K562 (cell line): ENCODE measurements around the gene MGAT5. TPM values are rescaled to one million over a fixed set of nuclear protein-coding genes. Genes with fewer than 3 reads are reported as not detected.

ENCODE experiments used
- ATAC-seq: fragments of 200-7000 bp; cut with Tn5 transposase; 3 replicates; pipeline ENCODE4 v1.9.1; 2020; ENCODE audit warnings: moderate library complexity
- BruUV-seq: library from RNA; stranded (reverse); fragments of 400-500 nt; replicated peaks from 2 replicates; lab custom pipeline; 2021; lab: Mats Ljungman, UMichigan
- CTCF ChIA-PET: fragments of 300-600 bp; formaldehyde crosslinking; extraction: SDS; loops from one replicate; lab custom pipeline; 2021; ENCODE audit warnings: low intra/inter-chr PET ratio; lab: Yijun Ruan, JAX
- POLR2A ChIA-PET: fragments of 300-600, 350-650 bp; sonication (Branson Sonifier 250); formaldehyde crosslinking; extraction: SDS; loops from one replicate; lab custom pipeline; 2021; ENCODE audit warnings: antibody characterized with exemption, inconsistent platforms; lab: Yijun Ruan, JAX
- DNase-seq, 4 experiments: peaks; one replicate each; pipeline versions ENCODE4 v3.0.0 to v3.0.0-alpha.2; 2011 to 2018; ENCODE audit warnings: low spot score in 3 of 4, mixed read lengths in 3 of 4; ENCODE audit errors: extremely low read depth in 1 of 4
- FAIRE-seq: peaks from 2 replicates; lab custom pipeline; 2011; peaks lifted over from hg19 to GRCh38; lab: Jason Lieb, UNC
- H2AFZ ChIP-seq: 2 replicates; pipeline ENCODE4 v1.6.0; 2011; ENCODE audit warnings: low read depth, low read length, control low read depth, inconsistent platforms
- H3K27ac ChIP-seq: fragments of 200-600 bp; 3 replicates; pipeline ENCODE4 v1.8.0; 2011; ENCODE audit warnings: low read depth, mild to moderate bottlenecking, control low read depth, inconsistent platforms, low read length, moderate library complexity, mixed read lengths; ENCODE audit errors: extremely low read depth
- H3K27me3 ChIP-seq, 2 experiments: fragments of 300-600 bp in 1 of 2; 2 replicates in 1 of 2; 3 replicates in 1 of 2; pipeline versions ENCODE4 v1.6.0 to v1.8.0; 2011; ENCODE audit warnings: inconsistent platforms in 2 of 2, low read length in 2 of 2, mild to moderate bottlenecking in 1 of 2, mixed read lengths in 1 of 2, moderate library complexity in 1 of 2; ENCODE audit not compliant: control insufficient read depth in 2 of 2, insufficient read depth in 2 of 2
- H3K36me3 ChIP-seq: fragments of 300-600 bp; 3 replicates; pipeline ENCODE4 v1.8.0; 2011; ENCODE audit warnings: mild to moderate bottlenecking, low read length, inconsistent platforms; ENCODE audit not compliant: control insufficient read depth, insufficient read depth
- H3K4me1 ChIP-seq, 2 experiments: fragments of 200-600 bp in 1 of 2; replicated peaks in 1 of 2; 2 replicates in 1 of 2; 3 replicates in 1 of 2; pipeline versions ENCODE4 v1.5.1 to v1.8.0; 2011; ENCODE audit warnings: inconsistent platforms in 2 of 2, low read length in 2 of 2, mild to moderate bottlenecking in 1 of 2, mixed read lengths in 1 of 2, moderate library complexity in 1 of 2; ENCODE audit not compliant: control insufficient read depth in 2 of 2, insufficient read depth in 2 of 2
- H3K4me2 ChIP-seq: 2 replicates; pipeline ENCODE4 v1.6.1; 2011; ENCODE audit warnings: low read length, control low read depth, inconsistent platforms, mixed read lengths; ENCODE audit not compliant: insufficient read depth
- H3K4me3 ChIP-seq: fragments of 200-600 bp; sonication (generic), shearing (Covaris generic); 2 replicates; pipeline ENCODE4 v1.5.1; 2016; ENCODE audit warnings: control low read depth, inconsistent platforms
- H3K79me2 ChIP-seq: fragments of 200-600 bp; 3 replicates; pipeline ENCODE4 v1.8.0; 2011; ENCODE audit warnings: low read length, inconsistent platforms; ENCODE audit not compliant: control insufficient read depth, insufficient read depth
- H3K9ac ChIP-seq, 2 experiments: 2 replicates each; pipeline versions ENCODE4 v1.6.0 to v1.6.1; 2011; ENCODE audit warnings: low read depth in 2 of 2, low read length in 2 of 2, control low read depth in 1 of 2, inconsistent platforms in 1 of 2, mild to moderate bottlenecking in 1 of 2, mixed read lengths in 1 of 2; ENCODE audit not compliant: insufficient read depth in 1 of 2
- H3K9me1 ChIP-seq: one replicate; pipeline ENCODE4 v1.6.0; 2011; ENCODE audit warnings: inconsistent platforms, mild to moderate bottlenecking, low read length, moderate library complexity; ENCODE audit not compliant: control insufficient read depth, insufficient read depth
- H3K9me3 ChIP-seq: replicated peaks from 2 replicates; pipeline ENCODE4 v1.5.1; 2011; ENCODE audit warnings: low read depth, low read length, inconsistent platforms; ENCODE audit not compliant: control insufficient read depth, insufficient read depth
- H4K20me1 ChIP-seq: replicated peaks from 2 replicates; pipeline ENCODE4 v1.6.1; 2011; ENCODE audit warnings: low read length, inconsistent platforms, mixed read lengths; ENCODE audit not compliant: control insufficient read depth, insufficient read depth
- MAZ ChIP-seq, 2 experiments: fragments of 450-650 bp in 1 of 2; sonication (generic) in 1 of 2; formaldehyde crosslinking; IDR thresholded peaks in 1 of 2; conservative IDR thresholded peaks in 1 of 2; 2 replicates each; pipeline versions ENCODE4 v1.4.0 to v1.5.0; 2020; ENCODE audit warnings: mild to moderate bottlenecking in 1 of 2, missing genetic modification reagents in 1 of 2
- MCM7 ChIP-seq, 2 experiments: fragments of 450-650 bp; IDR thresholded peaks; 2 replicates each; pipeline ENCODE4 v1.6.1; 2016 to 2018
- PHF21A ChIP-seq: fragments of 450-650 bp; IDR thresholded peaks from 2 replicates; pipeline ENCODE4 v1.6.1; 2017; ENCODE audit warnings: low read depth, borderline replicate concordance
- POLR2A ChIP-seq: fragments of 450-650 bp; conservative IDR thresholded peaks from 2 replicates; pipeline ENCODE4 v1.6.1; 2016
- POLR2H ChIP-seq: IDR thresholded peaks from 2 replicates; pipeline ENCODE4 v1.6.1; 2016; ENCODE audit warnings: missing genetic modification characterization, low read depth, mild to moderate bottlenecking, control low read depth, missing compliant biosample characterization, moderate library complexity
- RBM25 ChIP-seq: fragments of 200-400 bp; formaldehyde crosslinking; IDR thresholded peaks from 2 replicates; pipeline ENCODE4 v1.6.1; 2018; ENCODE audit warnings: low read length, low read depth, moderate library complexity; ENCODE audit not compliant: severe bottlenecking
- SMC3 ChIP-seq: conservative IDR thresholded peaks from 2 replicates; pipeline ENCODE4 v1.6.1; 2011; ENCODE audit warnings: low read depth, low read length, improper control_type of control experiment; ENCODE audit not compliant: insufficient read depth
- ZKSCAN8 ChIP-seq: fragments of 200-800 bp; sonication (Bioruptor generic); IDR thresholded peaks from 2 replicates; pipeline ENCODE4 v1.6.1; 2016; ENCODE audit warnings: missing genetic modification characterization, missing compliant biosample characterization
- WGBS: fragments of 100-300 bp; shearing (Covaris generic); methylation state at CpG from one replicate; pipeline ENCODE4 v1.1.6; 2016; ENCODE audit warnings: low coverage, mixed read lengths; ENCODE audit not compliant: insufficient coverage; ENCODE audit errors: missing lambda C conversion rate; 5-methylcytosine and 5-hydroxymethylcytosine counted together
- in situ Hi-C: fragments of 300-500 bp; cut with MboI; formaldehyde crosslinking; loops from 4 replicates; pipeline ENCODE4 v1.15.0; 2018; ENCODE audit warnings: inconsistent platforms, mixed read lengths
- intact Hi-C: fragments of 100-400 bp; cut with micrococcal nuclease; formaldehyde crosslinking; loops from 2 replicates; pipeline ENCODE4 v1.14.2; 2022
- polyA plus RNA-seq, 8 experiments: library from polyadenylated mRNA; depleted of rRNA in 4 of 8; stranded (reverse) in 5 of 8; unstranded in 3 of 8; fragments of >200 nt; fragmentation: Nextera tagmentation in 2 of 8; fragmentation: Illumina TruSeq in 1 of 8; extraction: Ambion mirVana in 2 of 8; extraction: Trizol in 1 of 8; gene quantifications; 2 replicates each; pipeline versions ENCODE4 v1.2.1 to v1.2.3, GENCODE V29; 2011 to 2014; ENCODE audit warnings: inconsistent platforms in 1 of 8, missing spikeins in 1 of 8
- total RNA-seq, 7 experiments: library from RNA; depleted of rRNA in 6 of 7; stranded (reverse); fragments of >200 nt in 6 of 7; fragmentation: Illumina TruSeq in 2 of 7; extraction: Trizol in 2 of 7; gene quantifications; 2 replicates each; pipeline versions ENCODE4 v1.2.1 to v1.2.3, GENCODE V29; 2011 to 2021; ENCODE audit warnings: low replicate concordance in 1 of 7
- TF ChIP-seq, protein P1 (sequence below): sonication (generic); IDR thresholded peaks from 2 replicates; pipeline ENCODE4 v1.6.1; 2016
- TF ChIP-seq, protein P2 (sequence below): fragments of 450-650 bp; IDR thresholded peaks from 2 replicates; pipeline ENCODE4 v1.6.1; 2016

Gene MGAT5
- total and polyA plus RNA-seq, 9 of the 15 experiments (the other 6 are each of a cell fraction or from before 2014, with no cell fraction given) = 1.6 to 18.6 (median 11.1) TPM

DNA sequence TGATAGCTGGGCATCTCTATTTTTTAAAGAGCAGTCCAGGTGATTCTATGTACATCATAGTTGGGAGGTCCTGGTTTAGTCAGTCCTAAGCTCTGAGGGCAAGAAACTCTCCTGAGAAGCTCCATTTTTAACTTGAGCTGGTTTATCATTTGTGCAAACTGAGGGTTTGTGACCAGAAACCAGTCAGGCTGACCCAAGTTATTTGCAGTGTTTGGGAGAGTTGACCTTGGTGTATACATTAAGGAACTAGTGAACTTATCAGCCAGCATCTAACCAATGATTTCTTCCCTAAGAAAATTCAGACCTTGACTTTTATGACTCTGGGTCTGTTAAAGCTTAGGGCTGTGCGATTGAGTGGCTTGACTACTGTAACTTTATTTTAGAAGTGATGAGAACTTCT, 10.6 kb upstream of the MGAT5 start:
- BruUV-seq = no TSS peak
- no peak overlapping the region for H3K27ac ChIP-seq
- ATAC-seq = no peak
- peaks cover 5% of the 10 kb centered on the region for H4K20me1 ChIP-seq
- no peak overlapping the region for H3K9ac ChIP-seq
- WGBS = 18% methylated on average over 1 of the region's 1 CpG
- no peaks in the 10 kb centered on the region for H3K36me3 ChIP-seq
- no peak overlapping the region for H3K4me3 ChIP-seq
- H3K27me3 ChIP-seq = no peaks in the 10 kb centered on the region
- intact Hi-C loops (no loop called here), in situ Hi-C loops (loop anchor here (10.0 kb wide), 1 partner anchor 128 kb away; no protein-coding TSS in a partner anchor)
- POLR2A ChIA-PET = interaction anchor here (0.6 to 1.1 kb wide), 4 partner anchors 12 to 270 kb away, joined by 3 to 4 read pairs (median 3); no protein-coding TSS in a partner anchor
- DNase-seq = no peak
- TF ChIP-seq, protein P1, sequence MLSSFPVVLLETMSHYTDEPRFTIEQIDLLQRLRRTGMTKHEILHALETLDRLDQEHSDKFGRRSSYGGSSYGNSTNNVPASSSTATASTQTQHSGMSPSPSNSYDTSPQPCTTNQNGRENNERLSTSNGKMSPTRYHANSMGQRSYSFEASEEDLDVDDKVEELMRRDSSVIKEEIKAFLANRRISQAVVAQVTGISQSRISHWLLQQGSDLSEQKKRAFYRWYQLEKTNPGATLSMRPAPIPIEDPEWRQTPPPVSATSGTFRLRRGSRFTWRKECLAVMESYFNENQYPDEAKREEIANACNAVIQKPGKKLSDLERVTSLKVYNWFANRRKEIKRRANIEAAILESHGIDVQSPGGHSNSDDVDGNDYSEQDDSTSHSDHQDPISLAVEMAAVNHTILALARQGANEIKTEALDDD = peak; percentile 60; the same call in 1 of the 2 replicates
- no peak for TF ChIP-seq MAZ (CRISPR knock-in tag; conservative IDR thresholded peaks at IDR 0.05 in 1 of 2, IDR thresholded peaks at IDR 0.05 in 1 of 2)
- no peak for TF ChIP-seq POLR2A
- no peak overlapping the region for H3K4me2 ChIP-seq
- H3K79me2 ChIP-seq = no peaks in the 10 kb centered on the region
- H3K9me1 ChIP-seq = no peaks in the 10 kb centered on the region
- CTCF ChIA-PET = no interaction called here
- H3K9me3 ChIP-seq = no peaks in the 10 kb centered on the region
- peaks cover 4 to 8% of the 10 kb centered on the region in 2 experiments; a peak in 2 of 5 replicates for H3K4me1 ChIP-seq
- H2AFZ ChIP-seq = no peak overlapping the region
- FAIRE-seq = no peak

DNA sequence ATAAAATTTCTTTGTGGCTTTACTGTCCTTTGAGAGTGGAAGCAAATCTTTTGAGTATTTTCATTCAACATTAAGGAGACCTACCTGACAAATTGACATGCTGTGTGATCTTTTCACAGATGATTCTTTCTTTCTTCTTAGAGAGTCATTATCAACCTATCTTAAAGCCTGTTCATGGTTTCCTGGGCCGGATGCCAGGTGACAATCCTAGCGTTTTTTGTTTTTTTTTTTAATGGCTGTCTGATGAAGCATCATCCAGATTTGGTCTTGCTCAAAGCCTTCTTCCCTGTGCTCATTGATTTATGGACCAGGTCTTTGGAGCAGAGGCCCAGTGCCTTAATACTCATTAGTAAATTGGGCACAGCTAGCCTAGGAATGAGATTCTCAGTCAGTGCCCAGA, 9.8 kb upstream of the MGAT5 start:
- Histone ChIP-seq H3K27ac (no peak overlapping the region), H3K9me3 (no peaks in the 10 kb centered on the region), H3K27me3 (no peaks in the 10 kb centered on the region), H3K4me1 (peaks cover 4 to 8% of the 10 kb centered on the region in 2 experiments; a peak in 2 of 5 replicates), H3K9ac (no peak overlapping the region), H3K36me3 (no peaks in the 10 kb centered on the region), H3K9me1 (no peaks in the 10 kb centered on the region), H3K4me3 (no peak overlapping the region), H4K20me1 (peaks cover 5% of the 10 kb centered on the region), H2AFZ (no peak overlapping the region), H3K79me2 (no peaks in the 10 kb centered on the region), H3K4me2 (no peak overlapping the region)
- no peak for FAIRE-seq
- BruUV-seq = no TSS peak
- ATAC-seq = no peak
- intact Hi-C loops = no loop called here
- in situ Hi-C loops = loop anchor here (10.0 kb wide), 1 partner anchor 129 kb away; no protein-coding TSS in a partner anchor
- DNase-seq = no peak
- ChIA-PET POLR2A (no interaction called here), CTCF (interaction anchor here (3.2 kb wide), 1 partner anchor 126 kb away, joined by 23 read pairs; no protein-coding TSS in a partner anchor)
- TF ChIP-seq PHF21A = no peak
- TF ChIP-seq MCM7 (IDR thresholded peaks at IDR 0.05) = no peak
- TF ChIP-seq ZKSCAN8 (CRISPR knock-in tag) = no peak
- TF ChIP-seq SMC3 = no peak
- TF ChIP-seq RBM25 = no peak
- no peak for TF ChIP-seq POLR2H (tag)
- TF ChIP-seq, protein P2, sequence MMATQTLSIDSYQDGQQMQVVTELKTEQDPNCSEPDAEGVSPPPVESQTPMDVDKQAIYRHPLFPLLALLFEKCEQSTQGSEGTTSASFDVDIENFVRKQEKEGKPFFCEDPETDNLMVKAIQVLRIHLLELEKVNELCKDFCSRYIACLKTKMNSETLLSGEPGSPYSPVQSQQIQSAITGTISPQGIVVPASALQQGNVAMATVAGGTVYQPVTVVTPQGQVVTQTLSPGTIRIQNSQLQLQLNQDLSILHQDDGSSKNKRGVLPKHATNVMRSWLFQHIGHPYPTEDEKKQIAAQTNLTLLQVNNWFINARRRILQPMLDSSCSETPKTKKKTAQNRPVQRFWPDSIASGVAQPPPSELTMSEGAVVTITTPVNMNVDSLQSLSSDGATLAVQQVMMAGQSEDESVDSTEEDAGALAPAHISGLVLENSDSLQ = no peak
- WGBS = 0% methylated on average over 2 of the region's 2 CpGs
